ENCODE results near the gene DOCK4. TPM values are rescaled to one million over a fixed set of nuclear protein-coding genes. Genes with fewer than 3 reads are reported as not detected.

The DOCK4 gene
- total and polyA plus RNA-seq, 2 of the 8 experiments (the other 6 are each of a cell fraction or from before 2014, with no cell fraction given): 5.1 to 23.6 TPM

DNA sequence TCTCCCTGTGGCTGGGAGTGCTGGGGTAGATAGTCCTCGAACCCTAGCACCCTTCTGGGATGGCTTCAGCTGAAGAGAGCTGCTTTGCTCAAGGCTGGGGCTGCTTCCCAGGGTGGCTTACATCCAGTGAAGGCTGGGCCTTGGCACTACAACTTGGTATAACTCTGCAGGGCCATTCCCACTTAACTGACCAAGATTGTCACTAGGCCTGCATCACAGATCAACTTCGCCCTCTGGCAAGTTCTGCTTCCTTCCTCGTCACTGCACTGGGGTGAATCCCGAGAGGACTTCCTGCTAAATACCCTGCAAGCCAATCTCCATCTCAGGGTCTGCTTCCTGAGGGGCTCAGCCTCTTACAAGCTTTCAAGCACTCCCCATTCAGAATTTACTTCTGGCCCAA lies 195.2 kb downstream of the DOCK4 start:
- Histone ChIP-seq H2BK5ac (ENCODE audit: low read depth, low read length) (no peak overlapping the region), H3K4me3 (ENCODE audit: extremely low read depth in 1 of 4, insufficient read depth in 2 of 4, low read depth in 3 of 4, low read length in 4 of 4) (no peak overlapping the region), H3K36me3 (ENCODE audit: control insufficient read depth in 2 of 4, insufficient read depth in 4 of 4, low read length in 3 of 4) (no peaks in the 10 kb centered on the region), H3K4me2 (ENCODE audit: insufficient read depth in 1 of 2, low read depth in 2 of 2, low read length in 2 of 2) (no peak overlapping the region), H3K9ac (replicated peaks in 1 of 4; ENCODE audit: extremely low read depth in 1 of 4, low read depth in 3 of 4, low read length in 3 of 4) (no peak overlapping the region), H4K8ac (ENCODE audit: extremely low read depth, insufficient read depth, low read length) (0 out of 2 replicates have a peak overlapping the region, but pooled peaks have one; percentile 5), H3K79me1 (ENCODE audit: low read depth, low read length) (no peaks in the 10 kb centered on the region), H3K23me2 (ENCODE audit: low read depth, low read length) (no peaks in the 10 kb centered on the region), H2AFZ (ENCODE audit: low read length) (no peak overlapping the region), H3K4ac (replicated peaks; ENCODE audit: insufficient read length, low read depth, low read length) (no peak overlapping the region), H4K5ac (ENCODE audit: insufficient read length, low read depth, low read length) (no peak overlapping the region), H3K27me3 (replicated peaks in 1 of 4; ENCODE audit: control insufficient read depth in 3 of 4, extremely low read depth in 1 of 4, insufficient read depth in 3 of 4, low read length in 3 of 4) (no peaks in the 10 kb centered on the region), H4K20me1 (replicated peaks in 1 of 2; ENCODE audit: control insufficient read depth in 1 of 2, insufficient read depth in 2 of 2, low read length in 2 of 2) (no peaks in the 10 kb centered on the region), H2BK12ac (ENCODE audit: low read depth, low read length) (no peak overlapping the region), H3K4me1 (replicated peaks in 1 of 4; ENCODE audit: control insufficient read depth in 3 of 4, insufficient read depth in 4 of 4, low read length in 3 of 4) (no peaks in the 10 kb centered on the region), H2BK20ac (ENCODE audit: low read length) (no peak overlapping the region), H2AK5ac (ENCODE audit: low read depth, low read length) (no peak overlapping the region), H3K27ac (ENCODE audit: low read depth, low read length) (no peak overlapping the region), H3K14ac (ENCODE audit: insufficient read length) (no peak overlapping the region), H2BK15ac (ENCODE audit: low read length) (no peak overlapping the region), H3K9me3 (ENCODE audit: insufficient read depth in 2 of 2, low read depth in 1 of 2, low read length in 1 of 2) (no peaks in the 10 kb centered on the region), H3K79me2 (ENCODE audit: control insufficient read depth in 1 of 2, insufficient read depth in 2 of 2, low read length in 2 of 2) (no peaks in the 10 kb centered on the region), H3K23ac (ENCODE audit: insufficient read length) (no peak overlapping the region), H2BK120ac (replicated peaks; ENCODE audit: low read depth, low read length) (no peak overlapping the region), H4K91ac (replicated peaks; ENCODE audit: insufficient read length, low read length) (no peak overlapping the region), H3K56ac (replicated peaks; ENCODE audit: insufficient read length, low read depth, low read length) (no peak overlapping the region), H3K18ac (ENCODE audit: extremely low read depth, low read length) (no peak overlapping the region)
- DNase-seq (ENCODE audit: low read depth in 1 of 2, low spot score in 2 of 2) (no peak), FAIRE-seq (no peak)
- ChIA-PET POLR2A (ENCODE audit: partially characterized antibody) (no interaction called here), CTCF (ENCODE audit: partially characterized antibody) (interaction anchor here (1.4 kb wide), 1 partner anchor 21 kb away, joined by 5 read pairs; no protein-coding TSS in a partner anchor)
- 90% methylated on average over 4 of the region's 4 CpGs; no CpG with 5 or more reads in 1 of the 2 experiments for WGBS, 2 experiments (ENCODE audit: extremely low coverage in 1 of 2, insufficient coverage in 1 of 2, insufficient read length in 1 of 2, insufficient replicate concordance in 2 of 2, low coverage in 1 of 2, low lambda C conversion rate in 2 of 2, missing lambda C conversion rate in 1 of 2)
- TF ChIP-seq HDAC2 (IDR thresholded peaks at IDR 0.05; ENCODE audit: borderline replicate concordance in 1 of 2, low read depth in 2 of 2, low read length in 2 of 2) (no peak), GABPA (IDR thresholded peaks at IDR 0.05; ENCODE audit: borderline replicate concordance, insufficient read depth, low read length) (no peak), EGR1 (IDR thresholded peaks at IDR 0.05; ENCODE audit: borderline replicate concordance, low read depth, low read length) (no peak), CHD2 (IDR thresholded peaks at IDR 0.05; ENCODE audit: low read length) (no peak), CHD1 (IDR thresholded peaks at IDR 0.05; ENCODE audit: low read depth, low read length) (no peak), NRF1 (IDR thresholded peaks at IDR 0.05; ENCODE audit: low read depth, low read length) (no peak), KDM4A (IDR thresholded peaks at IDR 0.05; ENCODE audit: low read depth, low read length, severe bottlenecking) (no peak)
- TF ChIP-seq, protein P1, sequence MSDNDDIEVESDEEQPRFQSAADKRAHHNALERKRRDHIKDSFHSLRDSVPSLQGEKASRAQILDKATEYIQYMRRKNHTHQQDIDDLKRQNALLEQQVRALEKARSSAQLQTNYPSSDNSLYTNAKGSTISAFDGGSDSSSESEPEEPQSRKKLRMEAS (IDR thresholded peaks at IDR 0.05): no peak
- TF ChIP-seq, protein P2, sequence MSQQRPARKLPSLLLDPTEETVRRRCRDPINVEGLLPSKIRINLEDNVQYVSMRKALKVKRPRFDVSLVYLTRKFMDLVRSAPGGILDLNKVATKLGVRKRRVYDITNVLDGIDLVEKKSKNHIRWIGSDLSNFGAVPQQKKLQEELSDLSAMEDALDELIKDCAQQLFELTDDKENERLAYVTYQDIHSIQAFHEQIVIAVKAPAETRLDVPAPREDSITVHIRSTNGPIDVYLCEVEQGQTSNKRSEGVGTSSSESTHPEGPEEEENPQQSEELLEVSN (IDR thresholded peaks at IDR 0.05): no peak
- TF ChIP-seq, protein P3, sequence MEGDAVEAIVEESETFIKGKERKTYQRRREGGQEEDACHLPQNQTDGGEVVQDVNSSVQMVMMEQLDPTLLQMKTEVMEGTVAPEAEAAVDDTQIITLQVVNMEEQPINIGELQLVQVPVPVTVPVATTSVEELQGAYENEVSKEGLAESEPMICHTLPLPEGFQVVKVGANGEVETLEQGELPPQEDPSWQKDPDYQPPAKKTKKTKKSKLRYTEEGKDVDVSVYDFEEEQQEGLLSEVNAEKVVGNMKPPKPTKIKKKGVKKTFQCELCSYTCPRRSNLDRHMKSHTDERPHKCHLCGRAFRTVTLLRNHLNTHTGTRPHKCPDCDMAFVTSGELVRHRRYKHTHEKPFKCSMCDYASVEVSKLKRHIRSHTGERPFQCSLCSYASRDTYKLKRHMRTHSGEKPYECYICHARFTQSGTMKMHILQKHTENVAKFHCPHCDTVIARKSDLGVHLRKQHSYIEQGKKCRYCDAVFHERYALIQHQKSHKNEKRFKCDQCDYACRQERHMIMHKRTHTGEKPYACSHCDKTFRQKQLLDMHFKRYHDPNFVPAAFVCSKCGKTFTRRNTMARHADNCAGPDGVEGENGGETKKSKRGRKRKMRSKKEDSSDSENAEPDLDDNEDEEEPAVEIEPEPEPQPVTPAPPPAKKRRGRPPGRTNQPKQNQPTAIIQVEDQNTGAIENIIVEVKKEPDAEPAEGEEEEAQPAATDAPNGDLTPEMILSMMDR (IDR thresholded peaks at IDR 0.05; ENCODE audit: control extremely low read depth in 1 of 3, insufficient read depth in 1 of 3, low read depth in 1 of 3, low read length in 3 of 3): no peak

Data from H1 (cell line).